Liver (tissue), 3 donors: ENCODE results near the gene IGF2R.

Experiments used
- FOXA1 ChIP-seq: IDR thresholded peaks from 2 replicates; pipeline ENCODE4 v1.6.1; 2016; ENCODE audit warnings: antibody characterized with exemption
- HNF4A ChIP-seq, 2 donors: conservative IDR thresholded peaks; 2 replicates each; pipeline ENCODE4 v1.6.1; 2016; ENCODE audit warnings: antibody characterized with exemption in 2 of 2, mild to moderate bottlenecking in 2 of 2
- JUND ChIP-seq, 2 donors: IDR thresholded peaks; 2 replicates each; pipeline ENCODE4 v1.6.1; 2016; ENCODE audit warnings: antibody characterized with exemption in 2 of 2
- RAD21 ChIP-seq, 2 donors: IDR thresholded peaks; 2 replicates each; pipeline ENCODE4 v1.6.1; 2016; ENCODE audit warnings: antibody characterized with exemption in 2 of 2, mild to moderate bottlenecking in 2 of 2
- SP1 ChIP-seq: IDR thresholded peaks from 2 replicates; pipeline ENCODE4 v1.6.1; 2018; ENCODE audit warnings: antibody characterized with exemption, mild to moderate bottlenecking
- TAF1 ChIP-seq: conservative IDR thresholded peaks from 2 replicates; pipeline ENCODE4 v1.6.1; 2016; ENCODE audit warnings: antibody characterized with exemption, mild to moderate bottlenecking
- YY1 ChIP-seq: IDR thresholded peaks from 2 replicates; pipeline ENCODE4 v1.6.1; 2016; ENCODE audit warnings: antibody characterized with exemption, mild to moderate bottlenecking
- TF ChIP-seq, protein P1 (sequence below): fragments of 150-350 bp; IDR thresholded peaks from 2 replicates; pipeline ENCODE4 v1.5.1; 2017; ENCODE audit warnings: improper control_type of control experiment, low read depth, low read length; ENCODE audit not compliant: missing input control
- TF ChIP-seq, protein P2 (sequence below): IDR thresholded peaks from 2 replicates; pipeline ENCODE4 v1.6.1; 2016; ENCODE audit warnings: antibody characterized with exemption
- donor health status: healthy.
- donor health status: healthy.

- TF ChIP-seq FOXA1 (no peak), RAD21 (IDR thresholded peaks at IDR 0.05) (no peak), TAF1 (no peak), HNF4A (conservative IDR thresholded peaks at IDR 0.05) (no peak), JUND (IDR thresholded peaks at IDR 0.05) (no peak), SP1 (no peak), YY1 (no peak)
- TF ChIP-seq, protein P1, sequence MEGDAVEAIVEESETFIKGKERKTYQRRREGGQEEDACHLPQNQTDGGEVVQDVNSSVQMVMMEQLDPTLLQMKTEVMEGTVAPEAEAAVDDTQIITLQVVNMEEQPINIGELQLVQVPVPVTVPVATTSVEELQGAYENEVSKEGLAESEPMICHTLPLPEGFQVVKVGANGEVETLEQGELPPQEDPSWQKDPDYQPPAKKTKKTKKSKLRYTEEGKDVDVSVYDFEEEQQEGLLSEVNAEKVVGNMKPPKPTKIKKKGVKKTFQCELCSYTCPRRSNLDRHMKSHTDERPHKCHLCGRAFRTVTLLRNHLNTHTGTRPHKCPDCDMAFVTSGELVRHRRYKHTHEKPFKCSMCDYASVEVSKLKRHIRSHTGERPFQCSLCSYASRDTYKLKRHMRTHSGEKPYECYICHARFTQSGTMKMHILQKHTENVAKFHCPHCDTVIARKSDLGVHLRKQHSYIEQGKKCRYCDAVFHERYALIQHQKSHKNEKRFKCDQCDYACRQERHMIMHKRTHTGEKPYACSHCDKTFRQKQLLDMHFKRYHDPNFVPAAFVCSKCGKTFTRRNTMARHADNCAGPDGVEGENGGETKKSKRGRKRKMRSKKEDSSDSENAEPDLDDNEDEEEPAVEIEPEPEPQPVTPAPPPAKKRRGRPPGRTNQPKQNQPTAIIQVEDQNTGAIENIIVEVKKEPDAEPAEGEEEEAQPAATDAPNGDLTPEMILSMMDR: no peak
- TF ChIP-seq, protein P2, sequence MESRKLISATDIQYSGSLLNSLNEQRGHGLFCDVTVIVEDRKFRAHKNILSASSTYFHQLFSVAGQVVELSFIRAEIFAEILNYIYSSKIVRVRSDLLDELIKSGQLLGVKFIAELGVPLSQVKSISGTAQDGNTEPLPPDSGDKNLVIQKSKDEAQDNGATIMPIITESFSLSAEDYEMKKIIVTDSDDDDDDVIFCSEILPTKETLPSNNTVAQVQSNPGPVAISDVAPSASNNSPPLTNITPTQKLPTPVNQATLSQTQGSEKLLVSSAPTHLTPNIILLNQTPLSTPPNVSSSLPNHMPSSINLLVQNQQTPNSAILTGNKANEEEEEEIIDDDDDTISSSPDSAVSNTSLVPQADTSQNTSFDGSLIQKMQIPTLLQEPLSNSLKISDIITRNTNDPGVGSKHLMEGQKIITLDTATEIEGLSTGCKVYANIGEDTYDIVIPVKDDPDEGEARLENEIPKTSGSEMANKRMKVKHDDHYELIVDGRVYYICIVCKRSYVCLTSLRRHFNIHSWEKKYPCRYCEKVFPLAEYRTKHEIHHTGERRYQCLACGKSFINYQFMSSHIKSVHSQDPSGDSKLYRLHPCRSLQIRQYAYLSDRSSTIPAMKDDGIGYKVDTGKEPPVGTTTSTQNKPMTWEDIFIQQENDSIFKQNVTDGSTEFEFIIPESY: no peak
Observed at GRCh38 chr6:159988983-159989454, 20.1 kb downstream of the IGF2R start.
